H1 (cell line): Measurements from ENCODE around the gene CEP135. TPM values are rescaled to one million over a fixed set of nuclear protein-coding genes. Genes with fewer than 3 reads are reported as not detected.

Experiments used
- CTCF ChIA-PET: fragments of 300-600 bp; sonication (Branson Sonifier 250); formaldehyde crosslinking; loops from one replicate; lab custom pipeline; 2021; ENCODE audit not compliant: partially characterized antibody; lab: Charles Lee
- POLR2A ChIA-PET: fragments of 300-600 bp; sonication (Branson Sonifier 250); formaldehyde crosslinking; loops from one replicate; lab custom pipeline; 2021; ENCODE audit warnings: inconsistent platforms; ENCODE audit not compliant: partially characterized antibody; lab: Charles Lee
- DNase-seq, 2 experiments: peaks; one replicate each; pipeline versions ENCODE4 v3.0.0 to v3.0.0-alpha.2; 2010 to 2022; ENCODE audit warnings: low spot score in 2 of 2, low read depth in 1 of 2, mixed read lengths in 1 of 2
- FAIRE-seq: peaks from 2 replicates; lab custom pipeline; 2011; peaks lifted over from hg19 to GRCh38; lab: Jason Lieb, UNC
- H2AFZ ChIP-seq: 2 replicates; pipeline ENCODE4 v1.8.1; 2012; ENCODE audit warnings: low read length, inconsistent platforms
- H2AK5ac ChIP-seq: 2 replicates; pipeline ENCODE4 v1.6.1; 2013; ENCODE audit warnings: low read depth, low read length
- H2BK120ac ChIP-seq: replicated peaks from 2 replicates; pipeline ENCODE3; 2013; ENCODE audit warnings: low read depth, low read length, inconsistent platforms
- H2BK12ac ChIP-seq: 2 replicates; pipeline ENCODE4 v1.6.1; 2013; ENCODE audit warnings: low read depth, low read length
- H2BK15ac ChIP-seq: 2 replicates; pipeline ENCODE4 v1.6.1; 2013; ENCODE audit warnings: low read length
- H2BK20ac ChIP-seq: 2 replicates; pipeline ENCODE4 v1.6.1; 2013; ENCODE audit warnings: low read length
- H2BK5ac ChIP-seq: 2 replicates; pipeline ENCODE4 v1.6.1; 2013; ENCODE audit warnings: low read depth, low read length
- H3K14ac ChIP-seq: 2 replicates; pipeline ENCODE4 v1.6.1; 2013; ENCODE audit warnings: inconsistent platforms; ENCODE audit not compliant: insufficient read length
- H3K18ac ChIP-seq: 2 replicates; pipeline ENCODE4 v1.6.1; 2013; ENCODE audit warnings: low read length; ENCODE audit errors: extremely low read depth
- H3K23ac ChIP-seq: 2 replicates; pipeline ENCODE4 v1.6.1; 2013; ENCODE audit warnings: inconsistent platforms; ENCODE audit not compliant: insufficient read length
- H3K23me2 ChIP-seq: 2 replicates; pipeline ENCODE4 v1.6.1; 2013; ENCODE audit warnings: low read depth, low read length
- H3K27ac ChIP-seq: 2 replicates; pipeline ENCODE4 v1.6.1; 2011; ENCODE audit warnings: low read depth, low read length, inconsistent platforms
- H3K27me3 ChIP-seq, 4 experiments: replicated peaks in 1 of 4; 1 replicate in 1 of 4; 2 replicates in 3 of 4; pipeline versions ENCODE4 v1.6.1 to v1.8.1; 2011 to 2013; ENCODE audit warnings: low read length in 3 of 4, mild to moderate bottlenecking in 3 of 4, inconsistent platforms in 2 of 4, mixed read lengths in 2 of 4, moderate library complexity in 1 of 4; ENCODE audit not compliant: control insufficient read depth in 3 of 4, insufficient read depth in 3 of 4; ENCODE audit errors: extremely low read depth in 1 of 4
- H3K36me3 ChIP-seq, 4 experiments: 2 replicates each; pipeline versions ENCODE4 v1.6.1 to v1.8.1; 2011 to 2013; ENCODE audit warnings: mild to moderate bottlenecking in 4 of 4, low read length in 3 of 4, moderate library complexity in 2 of 4, control low read depth in 1 of 4, inconsistent platforms in 1 of 4; ENCODE audit not compliant: insufficient read depth in 4 of 4, control insufficient read depth in 2 of 4
- H3K4ac ChIP-seq: replicated peaks from 2 replicates; pipeline ENCODE3; 2013; ENCODE audit warnings: low read length, low read depth, mixed read lengths, inconsistent platforms; ENCODE audit not compliant: insufficient read length
- H3K4me1 ChIP-seq, 4 experiments: replicated peaks in 1 of 4; 1 replicate in 1 of 4; 2 replicates in 3 of 4; pipeline versions ENCODE4 v1.6.1 to v1.8.1; 2011 to 2013; ENCODE audit warnings: low read length in 3 of 4, inconsistent platforms in 2 of 4, mixed read lengths in 1 of 4; ENCODE audit not compliant: insufficient read depth in 4 of 4, control insufficient read depth in 3 of 4
- H3K4me2 ChIP-seq, 2 experiments: 2 replicates each; pipeline versions ENCODE4 v1.6.1 to v1.8.1; 2011 to 2013; ENCODE audit warnings: low read depth in 2 of 2, low read length in 2 of 2, control low read depth in 1 of 2, inconsistent platforms in 1 of 2, mild to moderate bottlenecking in 1 of 2; ENCODE audit not compliant: insufficient read depth in 1 of 2
- H3K4me3 ChIP-seq, 4 experiments: fragments of 200-600, 300-600 bp in 1 of 4; sonication (generic), shearing (Covaris generic), sonication (Bioruptor Twin) in 1 of 4; 2 replicates each; pipeline versions ENCODE4 v1.5.1 to v1.8.1; 2011 to 2016; ENCODE audit warnings: low read length in 4 of 4, low read depth in 3 of 4, control low read depth in 2 of 4, inconsistent platforms in 2 of 4, mild to moderate bottlenecking in 2 of 4, mixed read lengths in 1 of 4, moderate library complexity in 1 of 4; ENCODE audit not compliant: insufficient read depth in 2 of 4; ENCODE audit errors: extremely low read depth in 1 of 4
- H3K56ac ChIP-seq: replicated peaks from 2 replicates; pipeline ENCODE3; 2013; ENCODE audit warnings: low read depth, mild to moderate bottlenecking, mixed read lengths, low read length, inconsistent platforms; ENCODE audit not compliant: insufficient read length
- H3K79me1 ChIP-seq: 2 replicates; pipeline ENCODE4 v1.6.1; 2013; ENCODE audit warnings: low read depth, low read length, control low read depth
- H3K79me2 ChIP-seq, 2 experiments: 2 replicates each; pipeline versions ENCODE4 v1.6.1 to v1.8.1; 2012 to 2013; ENCODE audit warnings: low read length in 2 of 2, mild to moderate bottlenecking in 2 of 2, inconsistent platforms in 1 of 2; ENCODE audit not compliant: insufficient read depth in 2 of 2, control insufficient read depth in 1 of 2
- H3K9ac ChIP-seq, 4 experiments: replicated peaks in 1 of 4; 1 replicate in 1 of 4; 2 replicates in 3 of 4; pipeline versions ENCODE4 v1.6.1 to v1.8.1; 2011 to 2013; ENCODE audit warnings: low read depth in 3 of 4, low read length in 3 of 4, control low read depth in 2 of 4, mild to moderate bottlenecking in 2 of 4, moderate library complexity in 2 of 4, inconsistent platforms in 1 of 4; ENCODE audit errors: extremely low read depth in 1 of 4
- H3K9me3 ChIP-seq, 2 experiments: 2 replicates each; pipeline versions ENCODE4 v1.6.1 to v1.8.1; 2012 to 2013; ENCODE audit warnings: mild to moderate bottlenecking in 2 of 2, moderate library complexity in 2 of 2, control low read depth in 1 of 2, inconsistent platforms in 1 of 2, low read depth in 1 of 2, low read length in 1 of 2, mixed read lengths in 1 of 2; ENCODE audit not compliant: insufficient read depth in 2 of 2
- H4K20me1 ChIP-seq, 2 experiments: replicated peaks in 1 of 2; 2 replicates each; pipeline versions ENCODE3 to v1.8.1; 2011 to 2013; ENCODE audit warnings: inconsistent platforms in 2 of 2, low read length in 2 of 2, mild to moderate bottlenecking in 1 of 2; ENCODE audit not compliant: insufficient read depth in 2 of 2, control insufficient read depth in 1 of 2
- H4K5ac ChIP-seq: 2 replicates; pipeline ENCODE4 v1.6.1; 2013; ENCODE audit warnings: low read length, low read depth, mixed read lengths, inconsistent platforms; ENCODE audit not compliant: insufficient read length
- H4K8ac ChIP-seq: 2 replicates; pipeline ENCODE4 v1.8.0; 2013; ENCODE audit warnings: mild to moderate bottlenecking, moderate library complexity, low read length, inconsistent platforms; ENCODE audit not compliant: insufficient read depth; ENCODE audit errors: extremely low read depth
- H4K91ac ChIP-seq: replicated peaks from 2 replicates; pipeline ENCODE3; 2013; ENCODE audit warnings: low read length, mixed read lengths, inconsistent platforms; ENCODE audit not compliant: insufficient read length
- ATF2 ChIP-seq: IDR thresholded peaks from 2 replicates; pipeline ENCODE4 v1.6.1; 2012; ENCODE audit warnings: low read length, inconsistent platforms
- ATF3 ChIP-seq: IDR thresholded peaks from 2 replicates; pipeline ENCODE4 v1.6.1; 2011; ENCODE audit warnings: low read depth, mild to moderate bottlenecking, low read length; ENCODE audit not compliant: insufficient read depth
- BACH1 ChIP-seq: IDR thresholded peaks from 2 replicates; pipeline ENCODE4 v1.6.1; 2012; ENCODE audit warnings: low read length, improper control_type of control experiment
- BRCA1 ChIP-seq: IDR thresholded peaks from 2 replicates; pipeline ENCODE4 v1.6.1; 2012; ENCODE audit warnings: low read depth, low read length, improper control_type of control experiment
- CHD2 ChIP-seq: IDR thresholded peaks from 2 replicates; pipeline ENCODE4 v1.6.1; 2012; ENCODE audit warnings: low read length, improper control_type of control experiment
- HDAC6 ChIP-seq: IDR thresholded peaks from one replicate; pipeline ENCODE4 v1.7.1; 2012; ENCODE audit warnings: low read depth, mild to moderate bottlenecking, inconsistent platforms, low read length, moderate library complexity
- JUND ChIP-seq: IDR thresholded peaks from 2 replicates; pipeline ENCODE4 v1.6.1; 2011; ENCODE audit warnings: mild to moderate bottlenecking, improper control_type of control experiment, low read length
- POLR2A ChIP-seq, 2 experiments: IDR thresholded peaks; 1 replicate in 1 of 2; 2 replicates in 1 of 2; pipeline ENCODE4 v1.6.1; 2011; ENCODE audit warnings: low read depth in 2 of 2, low read length in 2 of 2, mild to moderate bottlenecking in 2 of 2; ENCODE audit errors: control extremely low read depth in 1 of 2
- RBBP5 ChIP-seq: IDR thresholded peaks from 2 replicates; pipeline ENCODE4 v1.7.1; 2012; ENCODE audit warnings: low read depth, mild to moderate bottlenecking, inconsistent platforms, low read length, moderate library complexity, borderline replicate concordance
- RFX5 ChIP-seq: IDR thresholded peaks from 2 replicates; pipeline ENCODE4 v1.6.1; 2011; ENCODE audit warnings: low read depth, low read length, improper control_type of control experiment, borderline replicate concordance
- SAP30 ChIP-seq: fragments of 300-600 bp; sonication (generic); IDR thresholded peaks from 2 replicates; pipeline ENCODE4 v1.7.1; 2012; ENCODE audit warnings: low read length, moderate library complexity, mild to moderate bottlenecking, inconsistent platforms; ENCODE audit not compliant: insufficient read depth, insufficient replicate concordance
- SP2 ChIP-seq: IDR thresholded peaks from 2 replicates; pipeline ENCODE4 v1.6.1; 2012; ENCODE audit warnings: mild to moderate bottlenecking, low read length, inconsistent platforms
- TAF1 ChIP-seq: IDR thresholded peaks from 2 replicates; pipeline ENCODE4 v1.6.1; 2011; ENCODE audit warnings: mild to moderate bottlenecking, low read depth, low read length
- YY1 ChIP-seq: IDR thresholded peaks from 2 replicates; pipeline ENCODE4 v1.6.1; 2011; ENCODE audit warnings: low read depth, mild to moderate bottlenecking, low read length
- WGBS, 2 experiments: shearing (Covaris generic) in 1 of 2; methylation state at CpG; one replicate each; pipeline versions ENCODE4 v1.1.6 to v1.1.7; 2013 to 2015; ENCODE audit warnings: low lambda C conversion rate in 2 of 2, mixed read lengths in 2 of 2, inconsistent platforms in 1 of 2, low coverage in 1 of 2, missing lambda C conversion rate in 1 of 2; ENCODE audit not compliant: insufficient replicate concordance in 2 of 2, insufficient coverage in 1 of 2, insufficient read length in 1 of 2; ENCODE audit errors: extremely low coverage in 1 of 2, missing lambda C conversion rate in 1 of 2; 5-methylcytosine and 5-hydroxymethylcytosine counted together
- polyA plus RNA-seq, 7 experiments: library from polyadenylated mRNA; depleted of rRNA in 3 of 7; stranded (reverse) in 5 of 7; unstranded in 2 of 7; fragments of >200 nt in 5 of 7; fragments of 200-250 nt in 2 of 7; gene quantifications; 1 replicate in 5 of 7; 2 replicates in 1 of 7; 4 replicates in 1 of 7; pipeline versions ENCODE4 v1.2.1 to v1.2.3, GENCODE V29; 2011 to 2013; ENCODE audit warnings: missing spikeins in 2 of 7, mixed read lengths in 2 of 7
- total RNA-seq: library from RNA; stranded (reverse); fragmentation: NEBNext Ultra II Directional; extraction: Animal tissue kit (Norgen Biotek cat#: 25700); gene quantifications from 2 replicates; pipeline ENCODE4 v1.2.1, GENCODE V29; 2021

Gene CEP135
- total and polyA plus RNA-seq, 2 of the 8 experiments (the other 6 are each of a cell fraction or from before 2014, with no cell fraction given), result 2.7 to 14.5 TPM

DNA sequence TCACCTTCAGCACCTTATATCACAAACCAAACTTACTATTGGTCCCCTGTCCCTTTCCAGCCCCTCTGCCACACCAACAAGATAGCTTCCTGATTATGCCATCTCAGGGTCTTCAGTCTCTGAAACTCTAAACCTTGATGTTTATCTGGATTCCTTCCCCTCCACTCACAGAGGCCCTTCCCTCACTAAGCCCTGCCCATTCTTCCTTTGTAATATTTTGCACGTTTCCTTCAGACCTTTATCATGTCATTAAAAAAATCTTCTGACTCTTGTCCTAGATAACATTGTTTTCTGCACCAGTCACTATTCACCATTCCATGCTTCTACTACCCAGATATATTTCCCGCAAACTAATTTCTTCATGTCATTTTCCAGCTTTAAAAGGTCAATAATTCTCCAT, 17.7 kb upstream of the CEP135 start:
- Histone ChIP-seq H2BK12ac (no peak overlapping the region), H4K5ac (no peak overlapping the region), H3K4me2 (no peak overlapping the region), H3K9me3 (no peaks in the 10 kb centered on the region), H4K20me1 (no peaks in the 10 kb centered on the region), H2BK20ac (no peak overlapping the region), H3K4ac (no peak overlapping the region), H4K91ac (no peak overlapping the region), H3K79me1 (no peaks in the 10 kb centered on the region), H3K4me3 (no peak overlapping the region), H3K36me3 (no peaks in the 10 kb centered on the region), H3K23ac (no peak overlapping the region), H2BK5ac (no peak overlapping the region), H3K56ac (no peak overlapping the region), H3K27me3 (no peaks in the 10 kb centered on the region), H3K18ac (no peak overlapping the region), H4K8ac (no peak overlapping the region), H2AK5ac (no peak overlapping the region), H3K23me2 (no peaks in the 10 kb centered on the region), H3K27ac (no peak overlapping the region), H3K79me2 (no peaks in the 10 kb centered on the region), H2BK15ac (no peak overlapping the region), H2BK120ac (no peak overlapping the region), H2AFZ (no peak overlapping the region), H3K14ac (no peak overlapping the region), H3K9ac (no peak overlapping the region), H3K4me1 (peaks cover 0 to 3% (median 2%) of the 10 kb centered on the region in 4 experiments; a peak in 2 of 7 replicates)
- POLR2A ChIA-PET, result no interaction called here
- FAIRE-seq, result no peak
- CTCF ChIA-PET, result interaction anchor here (1.1 to 4.4 kb wide), 2 partner anchors 16 to 18 kb away, joined by 3 to 18 read pairs; partner anchors contain the start of gene CEP135
- WGBS, 2 experiments, result 81% methylated on average over 2 of the region's 2 CpGs; no CpG with 5 or more reads in 1 of the 2 experiments
- TF ChIP-seq BRCA1, result no peak
- no peak for TF ChIP-seq RFX5
- no peak for TF ChIP-seq BACH1
- no peak for TF ChIP-seq SAP30
- TF ChIP-seq ATF3, result no peak
- no peak for TF ChIP-seq RBBP5
- TF ChIP-seq YY1, result no peak
- TF ChIP-seq JUND, result no peak
- TF ChIP-seq SP2, result no peak
- TF ChIP-seq HDAC6, result no peak
- TF ChIP-seq TAF1, result no peak
- no peak for TF ChIP-seq CHD2
- TF ChIP-seq POLR2A (IDR thresholded peaks at IDR 0.05; ENCODE audit: control extremely low read depth in 1 of 2, low read depth in 2 of 2, low read length in 2 of 2), result no peak
- TF ChIP-seq ATF2, result no peak
- no peak for DNase-seq
